IMR-90 (cell line): ENCODE results near the gene DBNL. TPM values are rescaled to one million over a fixed set of nuclear protein-coding genes. Genes with fewer than 3 reads are reported as not detected.

ENCODE experiments used
- ATAC-seq: fragments of 200-7000 bp; cut with Tn5 transposase; 2 replicates; pipeline ENCODE4 v1.9.1; 2020; ENCODE audit warnings: low read depth, mild to moderate bottlenecking, moderate library complexity
- BruUV-seq: library from RNA; stranded (reverse); fragments of 400-500 nt; replicated peaks from 2 replicates; lab custom pipeline; 2021; lab: Mats Ljungman, UMichigan
- CTCF ChIA-PET: fragments of 300-600 bp; formaldehyde crosslinking; extraction: SDS; loops from one replicate; lab custom pipeline; 2021; ENCODE audit warnings: antibody characterized with exemption; lab: Yijun Ruan, JAX
- POLR2A ChIA-PET: fragments of 300-600 bp; sonication (Branson Sonifier 250); formaldehyde crosslinking; loops from one replicate; lab custom pipeline; 2022; ENCODE audit warnings: antibody characterized with exemption; ENCODE audit not compliant: unreplicated experiment; lab: Charles Lee
- DNase-seq: peaks from one replicate; pipeline ENCODE4 v3.0.0; 2013
- H2AFZ ChIP-seq: replicated peaks from 2 replicates; pipeline ENCODE3; 2013; ENCODE audit warnings: low read length, mild to moderate bottlenecking; ENCODE audit not compliant: poor library complexity
- H2AK5ac ChIP-seq: 2 replicates; pipeline ENCODE4 v1.6.1; 2013; ENCODE audit warnings: low read depth, low read length, inconsistent platforms
- H2AK9ac ChIP-seq: replicated peaks from 2 replicates; pipeline ENCODE3; 2013; ENCODE audit warnings: mild to moderate bottlenecking, low read depth, low read length, moderate library complexity; ENCODE audit not compliant: poor library complexity
- H2BK120ac ChIP-seq: 2 replicates; pipeline ENCODE4 v1.6.1; 2013; ENCODE audit warnings: low read depth, low read length, inconsistent platforms
- H2BK15ac ChIP-seq: 3 replicates; pipeline ENCODE4 v1.6.1; 2013; ENCODE audit warnings: low read depth, low read length, inconsistent platforms
- H2BK20ac ChIP-seq: 2 replicates; pipeline ENCODE4 v1.6.1; 2013; ENCODE audit warnings: low read depth, mild to moderate bottlenecking, inconsistent platforms, low read length, moderate library complexity
- H2BK5ac ChIP-seq: 2 replicates; pipeline ENCODE4 v1.6.1; 2013; ENCODE audit warnings: mild to moderate bottlenecking, low read depth, low read length, inconsistent platforms; ENCODE audit not compliant: poor library complexity, severe bottlenecking
- H3K14ac ChIP-seq: replicated peaks from 2 replicates; pipeline ENCODE4 v1.6.1; 2013; ENCODE audit warnings: low read depth, low read length, inconsistent platforms
- H3K18ac ChIP-seq: 2 replicates; pipeline ENCODE4 v1.6.1; 2013; ENCODE audit warnings: low read depth, low read length, control low read depth
- H3K23ac ChIP-seq: 2 replicates; pipeline ENCODE4 v1.6.1; 2013; ENCODE audit warnings: low read depth, low read length, inconsistent platforms
- H3K27ac ChIP-seq: 2 replicates; pipeline ENCODE4 v1.5.1; 2013; ENCODE audit warnings: mild to moderate bottlenecking, control low read depth, low read length; ENCODE audit not compliant: insufficient read depth
- H3K27me3 ChIP-seq: 2 replicates; pipeline ENCODE4 v1.6.1; 2013; ENCODE audit warnings: low read length; ENCODE audit not compliant: control insufficient read depth, insufficient read depth
- H3K36me3 ChIP-seq: 2 replicates; pipeline ENCODE4 v1.6.1; 2013; ENCODE audit warnings: low read length, mixed read lengths; ENCODE audit not compliant: control insufficient read depth, insufficient read depth
- H3K4ac ChIP-seq: 2 replicates; pipeline ENCODE4 v1.6.1; 2013; ENCODE audit warnings: low read depth, low read length, inconsistent platforms
- H3K4me1 ChIP-seq: 2 replicates; pipeline ENCODE4 v1.6.1; 2013; ENCODE audit warnings: low read length, mixed read lengths; ENCODE audit not compliant: control insufficient read depth, insufficient read depth
- H3K4me2 ChIP-seq: 2 replicates; pipeline ENCODE4 v1.6.1; 2013; ENCODE audit warnings: low read depth, mild to moderate bottlenecking, control low read depth, low read length, moderate library complexity
- H3K4me3 ChIP-seq: 2 replicates; pipeline ENCODE4 v1.5.1; 2013; ENCODE audit warnings: low read depth, mild to moderate bottlenecking, control low read depth, low read length, moderate library complexity; ENCODE audit not compliant: insufficient read depth
- H3K56ac ChIP-seq: 2 replicates; pipeline ENCODE4 v1.6.1; 2013; ENCODE audit warnings: low read length, inconsistent platforms; ENCODE audit not compliant: insufficient read depth; ENCODE audit errors: extremely low read depth
- H3K79me1 ChIP-seq, 2 experiments: 2 replicates each; pipeline ENCODE4 v1.6.1; 2013; ENCODE audit warnings: low read length in 2 of 2, inconsistent platforms in 1 of 2, low read depth in 1 of 2
- H3K9ac ChIP-seq: 2 replicates; pipeline ENCODE4 v1.6.1; 2013; ENCODE audit warnings: low read depth, low read length, control low read depth
- H3K9me1 ChIP-seq: 2 replicates; pipeline ENCODE4 v1.6.1; 2013; ENCODE audit warnings: low read length, inconsistent platforms; ENCODE audit not compliant: insufficient read depth
- H3K9me3 ChIP-seq: 2 replicates; pipeline ENCODE4 v1.6.1; 2013; ENCODE audit warnings: low read length; ENCODE audit not compliant: control insufficient read depth, insufficient read depth
- H4K20me1 ChIP-seq: 2 replicates; pipeline ENCODE4 v1.6.1; 2013; ENCODE audit warnings: low read length, inconsistent platforms; ENCODE audit not compliant: insufficient read depth
- H4K5ac ChIP-seq: 2 replicates; pipeline ENCODE4 v1.6.1; 2013; ENCODE audit warnings: mild to moderate bottlenecking, low read depth, low read length, control low read depth
- H4K8ac ChIP-seq, 2 experiments: 2 replicates each; pipeline ENCODE4 v1.6.1; 2013; ENCODE audit warnings: low read depth in 2 of 2, low read length in 2 of 2, control low read depth in 1 of 2, inconsistent platforms in 1 of 2
- H4K91ac ChIP-seq: 2 replicates; pipeline ENCODE4 v1.6.1; 2013; ENCODE audit warnings: low read depth, low read length, inconsistent platforms; ENCODE audit not compliant: insufficient read depth
- BHLHE40 ChIP-seq: fragments of 150-350 bp; IDR thresholded peaks from 2 replicates; pipeline ENCODE4 v1.6.1; 2016; ENCODE audit warnings: mild to moderate bottlenecking, low read depth, low read length
- CEBPB ChIP-seq: IDR thresholded peaks from 2 replicates; pipeline ENCODE4 v1.6.1; 2012; ENCODE audit warnings: low read depth, low read length, improper control_type of control experiment
- CHD1 ChIP-seq: IDR thresholded peaks from 2 replicates; pipeline ENCODE4 v1.6.1; 2012; ENCODE audit warnings: low read depth, low read length, improper control_type of control experiment
- CTCF ChIP-seq: conservative IDR thresholded peaks from 2 replicates; pipeline ENCODE4 v1.5.1; 2012; ENCODE audit warnings: mild to moderate bottlenecking, low read depth, low read length, improper control_type of control experiment
- ELK1 ChIP-seq: fragments of 150-350 bp; IDR thresholded peaks from 2 replicates; pipeline ENCODE4 v1.6.1; 2016; ENCODE audit warnings: low read depth, mild to moderate bottlenecking, low read length, moderate library complexity, borderline replicate concordance
- FOS ChIP-seq: fragments of 150-350 bp; IDR thresholded peaks from 2 replicates; pipeline ENCODE4 v1.6.1; 2016; ENCODE audit warnings: low read depth, low read length
- MAFK ChIP-seq: IDR thresholded peaks from 2 replicates; pipeline ENCODE4 v1.6.1; 2012; ENCODE audit warnings: low read depth, low read length, improper control_type of control experiment
- MAZ ChIP-seq: IDR thresholded peaks from 2 replicates; pipeline ENCODE4 v1.6.1; 2012; ENCODE audit warnings: low read depth, mild to moderate bottlenecking, low read length, improper control_type of control experiment, moderate library complexity, borderline replicate concordance
- MXI1 ChIP-seq: IDR thresholded peaks from 2 replicates; pipeline ENCODE4 v1.6.1; 2012; ENCODE audit warnings: low read depth, mild to moderate bottlenecking, low read length, moderate library complexity, borderline replicate concordance
- NFE2L2 ChIP-seq: fragments of 150-350 bp; IDR thresholded peaks from 2 replicates; pipeline ENCODE4 v1.6.1; 2016; ENCODE audit warnings: low read depth, mild to moderate bottlenecking, low read length
- POLR2A ChIP-seq: IDR thresholded peaks from 2 replicates; pipeline ENCODE4 v1.6.1; 2012; ENCODE audit warnings: mild to moderate bottlenecking, low read depth, low read length
- RAD21 ChIP-seq: IDR thresholded peaks from 2 replicates; pipeline ENCODE4 v1.6.1; 2012; ENCODE audit warnings: low read length, improper control_type of control experiment
- RCOR1 ChIP-seq: IDR thresholded peaks from 2 replicates; pipeline ENCODE4 v1.6.1; 2012; ENCODE audit warnings: mild to moderate bottlenecking, low read length, improper control_type of control experiment; ENCODE audit not compliant: insufficient replicate concordance
- RFX5 ChIP-seq: IDR thresholded peaks from 2 replicates; pipeline ENCODE4 v1.8.0; 2012; ENCODE audit warnings: low read depth, mild to moderate bottlenecking, low read length, moderate library complexity
- SMC3 ChIP-seq: fragments of 150-350 bp; IDR thresholded peaks from 2 replicates; pipeline ENCODE4 v1.6.1; 2016; ENCODE audit warnings: low read depth, mild to moderate bottlenecking, antibody characterized with exemption, low read length, moderate library complexity
- USF2 ChIP-seq: fragments of 150-350 bp; IDR thresholded peaks from 2 replicates; pipeline ENCODE4 v1.6.1; 2017; ENCODE audit warnings: mild to moderate bottlenecking, antibody characterized with exemption, low read length, low read depth
- WGBS, 2 experiments: methylation state at CpG; one replicate each; pipeline versions ENCODE4 v1.1.5 to v1.1.7; 2013; ENCODE audit warnings: missing lambda C conversion rate in 2 of 2; ENCODE audit not compliant: insufficient read length in 1 of 2; ENCODE audit errors: extremely low coverage in 2 of 2; 5-methylcytosine and 5-hydroxymethylcytosine counted together
- dilution Hi-C: fragments of 300-500 bp; cut with HindIII; formaldehyde crosslinking; loops from one replicate; pipeline ENCODE4 v1.14.3; 2018; ENCODE audit warnings: low sequenced_read_pairs; ENCODE audit not compliant: unreplicated experiment
- in situ Hi-C: fragments of 300-500 bp; cut with MboI; formaldehyde crosslinking; loops from 3 replicates; pipeline ENCODE4 v1.14.3; 2019; ENCODE audit warnings: low sequenced_read_pairs, inconsistent platforms, mixed read lengths
- intact Hi-C: fragments of 100-400 bp; cut with micrococcal nuclease; formaldehyde crosslinking; loops from 2 replicates; pipeline ENCODE4 v1.10.0; 2022
- polyA plus RNA-seq, 3 experiments: library from polyadenylated mRNA; depleted of rRNA; stranded (reverse); fragments of >200 nt; gene quantifications; 2 replicates each; pipeline ENCODE4 v1.2.3, GENCODE V29; 2012; ENCODE audit warnings: low replicate concordance in 1 of 3
- total RNA-seq: library from RNA; depleted of rRNA; stranded (reverse); fragments of >200 nt; gene quantifications from 2 replicates; pipeline ENCODE4 v1.2.3, GENCODE V29; 2012

Gene DBNL
- total and polyA plus RNA-seq, 2 of the 4 experiments (the other 2 are of a cell fraction) = 157 to 179 TPM

GRCh38 chr7:44095781-44096180 lies 51.3 kb downstream of the DBNL start:
- Histone ChIP-seq H3K56ac (no peak overlapping the region), H3K4me2 (no peak overlapping the region), H4K91ac (no peak overlapping the region), H2AK9ac (no peak overlapping the region), H2AK5ac (no peak overlapping the region), H3K79me1 (no peaks in the 10 kb centered on the region), H3K4me1 (peaks cover 12% of the 10 kb centered on the region), H3K4me3 (no peak overlapping the region), H3K27me3 (no peaks in the 10 kb centered on the region), H3K36me3 (no peaks in the 10 kb centered on the region), H2BK5ac (no peak overlapping the region), H3K18ac (no peak overlapping the region), H3K4ac (no peak overlapping the region), H2BK20ac (no peak overlapping the region), H3K9ac (no peak overlapping the region), H2BK120ac (no peak overlapping the region), H3K9me1 (peaks cover 7% of the 10 kb centered on the region; the same call in 1 of the 2 replicates), H2AFZ (no peak overlapping the region), H4K8ac (no peak overlapping the region), H4K5ac (no peak overlapping the region), H3K14ac (no peak overlapping the region), H3K23ac (no peak overlapping the region), H3K9me3 (no peaks in the 10 kb centered on the region), H3K27ac (no peak overlapping the region), H4K20me1 (no peaks in the 10 kb centered on the region), H2BK15ac (no peak overlapping the region)
- no CpG with 5 or more reads among the region's 3 CpGs for WGBS, 2 experiments
- POLR2A ChIA-PET = no interaction called here
- intact Hi-C loops (no loop called here), in situ Hi-C loops (no loop called here), dilution Hi-C loops (no loop called here)
- no peak for DNase-seq
- BruUV-seq = no TSS peak
- TF ChIP-seq RCOR1 = no peak
- no peak for TF ChIP-seq MXI1
- TF ChIP-seq NFE2L2 = no peak
- no peak for TF ChIP-seq BHLHE40
- TF ChIP-seq POLR2A = no peak
- TF ChIP-seq CTCF = no peak
- no peak for TF ChIP-seq ELK1
- no peak for TF ChIP-seq CHD1
- no peak for TF ChIP-seq MAZ
- no peak for TF ChIP-seq FOS
- TF ChIP-seq MAFK = no peak
- no peak for TF ChIP-seq USF2
- TF ChIP-seq SMC3 = no peak
- no peak for TF ChIP-seq RAD21
- TF ChIP-seq CEBPB = no peak
- TF ChIP-seq RFX5 = no peak
- CTCF ChIA-PET = no interaction called here
- ATAC-seq = no peak
